CD4-positive, alpha-beta T cell (primary cell): ENCODE results near the gene COG5. TPM values are rescaled to one million over a fixed set of nuclear protein-coding genes. Genes with fewer than 3 reads are reported as not detected.
A peak's percentile ranks its signal among the peaks of the same experiment; 100 is the strongest.

Experiments used
- ATAC-seq: fragments of 200-7000 bp; cut with Tn5 transposase; one replicate; pipeline ENCODE4 v1.10.0; 2022; ENCODE audit warnings: mild to moderate bottlenecking; ENCODE audit not compliant: poor library complexity
- CTCF ChIA-PET: fragments of 350-600 bp; sonication (Branson Sonifier 250); formaldehyde crosslinking; loops from one replicate; lab custom pipeline; 2021; ENCODE audit warnings: antibody characterized with exemption, inconsistent platforms; lab: Charles Lee
- POLR2A ChIA-PET: fragments of 350-600 bp; sonication (Branson Sonifier 250); formaldehyde crosslinking; loops from one replicate; lab custom pipeline; 2021; ENCODE audit warnings: antibody characterized with exemption, inconsistent platforms; lab: Charles Lee
- DNase-seq, 14 experiments: peaks; one replicate each; pipeline ENCODE4 v3.0.0-alpha.2; 2013 to 2020; ENCODE audit warnings: mixed read lengths in 2 of 14
- H3K27ac ChIP-seq, 2 donors: one replicate each; pipeline versions ENCODE4 v1.5.1 to v1.7.0; 2013; ENCODE audit warnings: low read length in 2 of 2, low read depth in 1 of 2, mild to moderate bottlenecking in 1 of 2
- H3K27me3 ChIP-seq, 2 experiments: 1 replicate in 1 of 2; 2 replicates in 1 of 2; pipeline versions ENCODE4 v1.6.1 to v1.7.0; 2013; ENCODE audit warnings: low read length in 2 of 2, control low read depth in 1 of 2, mild to moderate bottlenecking in 1 of 2, moderate library complexity in 1 of 2; ENCODE audit not compliant: insufficient read depth in 2 of 2, control insufficient read depth in 1 of 2
- H3K36me3 ChIP-seq: one replicate; pipeline ENCODE4 v1.6.1; 2013; ENCODE audit warnings: low read length, control low read depth; ENCODE audit not compliant: insufficient read depth
- H3K4me1 ChIP-seq: one replicate; pipeline ENCODE4 v1.6.1; 2013; ENCODE audit warnings: low read length, control low read depth; ENCODE audit not compliant: insufficient read depth
- H3K4me3 ChIP-seq: one replicate; pipeline ENCODE4 v1.5.1; 2013; ENCODE audit warnings: mild to moderate bottlenecking, low read length, moderate library complexity
- H3K9me3 ChIP-seq, 2 experiments: 1 replicate in 1 of 2; 2 replicates in 1 of 2; pipeline versions ENCODE4 v1.6.1 to v1.7.0; 2013; ENCODE audit warnings: low read length in 2 of 2, mild to moderate bottlenecking in 2 of 2, control low read depth in 1 of 2, moderate library complexity in 1 of 2; ENCODE audit not compliant: control insufficient read depth in 1 of 2, insufficient read depth in 1 of 2
- H3K27ac Mint-ChIP-seq: one replicate; pipeline ENCODE4 v1.8.0; 2020; ENCODE audit warnings: mixed read lengths
- H3K27me3 Mint-ChIP-seq: one replicate; pipeline ENCODE4 v1.8.0; 2021; ENCODE audit warnings: mixed read lengths
- H3K36me3 Mint-ChIP-seq: one replicate; pipeline ENCODE4 v1.8.0; 2021; ENCODE audit warnings: low read depth, mixed read lengths
- H3K4me1 Mint-ChIP-seq: one replicate; pipeline ENCODE4 v1.8.0; 2021; ENCODE audit warnings: low read depth, mixed read lengths
- H3K4me3 Mint-ChIP-seq: one replicate; pipeline ENCODE4 v1.8.0; 2020; ENCODE audit warnings: mild to moderate bottlenecking, mixed read lengths
- H3K9me3 Mint-ChIP-seq: one replicate; pipeline ENCODE4 v1.8.0; 2020; ENCODE audit warnings: mixed read lengths
- CTCF ChIP-seq: fragments of 200-600 bp; IDR thresholded peaks from one replicate; pipeline ENCODE4 v1.8.0; 2022; ENCODE audit warnings: antibody characterized with exemption, mild to moderate bottlenecking
- intact Hi-C, 2 experiments: fragments of 100-400 bp; cut with DNase I in 1 of 2; cut with micrococcal nuclease in 1 of 2; formaldehyde crosslinking; loops; one replicate each; pipeline versions ENCODE4 v1.15.1 to v1.9.0; 2023 to 2025; cut with DNase I, micrococcal nuclease
- polyA plus RNA-seq, 2 donors: library from polyadenylated mRNA; unstranded; fragments of 120-200 nt; gene quantifications; one replicate each; pipeline ENCODE4 v1.2.1, GENCODE V29; 2013
- total RNA-seq, 174 experiments: library from RNA in 2 of 174; stranded (reverse) in 2 of 174; gene quantifications; one replicate each; pipeline ENCODE4 v1.2.3 and lab custom pipeline; 2021 to 2026

Gene COG5
- total RNA-seq (10 to 100 TPM; 43.4 to 44.5 TPM), total RNA-seq (lab: John Stamatoyannopoulos, UW) (43.8 to 111 (median 69.4) reads per million in 172 experiments)
- polyA plus RNA-seq (2013, experiment 1 of 2): 38.6 TPM
- polyA plus RNA-seq (2013, experiment 2 of 2): 37.3 TPM

- intact Hi-C loops: loop anchor here (2.0 to 10.0 kb wide), 9 partner anchors 17 to 1279 kb away; partner anchors contain the start of genes BCAP29 (in 2 of the 2), CBLL1 (in 2 of the 2), CCDC71L (in 1 of the 2) and DLD (in 1 of the 2)
- peak within 1 kb of the TSS; percentile 93 for H3K4me3 Mint-ChIP-seq
- Histone ChIP-seq H3K4me3 (peak within 1 kb of the TSS; percentile 83), H3K27ac (peak within 1 kb of the TSS; percentile 87 to 90), H3K4me1 (peaks cover 35% of the 10 kb centered on the region), H3K27me3 (no peaks in the 10 kb centered on the region), H3K9me3 (no peaks in the 10 kb centered on the region), H3K36me3 (no peaks in the 10 kb centered on the region)
- DNase-seq: peak; percentile 69 to 94 (median 80)
- ChIA-PET POLR2A (interaction anchor here (0.8 to 2.5 kb wide), 15 partner anchors 11 to 700 kb away, joined by 3 to 26 read pairs (median 5); partner anchors contain the start of genes BCAP29, CBLL1, HBP1 and PIK3CG), CTCF (interaction anchor here (0.8 to 1.9 kb wide), 3 partner anchors 13 to 179 kb away, joined by 3 to 5 read pairs (median 4); no protein-coding TSS in a partner anchor)
- H3K4me1 Mint-ChIP-seq: peaks cover 70% of the 10 kb centered on the region
- peak; percentile 85 for ATAC-seq
- TF ChIP-seq CTCF: no peak
- H3K27ac Mint-ChIP-seq: peak within 1 kb of the TSS; percentile 94
- H3K36me3 Mint-ChIP-seq: peaks cover 36% of the 10 kb centered on the region
- no peaks in the 10 kb centered on the region for H3K9me3 Mint-ChIP-seq
- H3K27me3 Mint-ChIP-seq: no peaks in the 10 kb centered on the region
These were observed at the start of gene COG5, which contains the start of gene DUS4L for GRCh38 chr7:107563775-107564552. Gene COG5 (minus strand): TSS chr7:107563920. CDS start chr7:107563896, 24 bp downstream. Gene DUS4L (plus strand): TSS chr7:107563971. CDS start chr7:107567071, 3,100 bp downstream.

- Mint-ChIP-seq H3K4me3 (no peak overlapping the region), H3K27ac (no peak overlapping the region), H3K9me3 (no peaks in the 10 kb centered on the region), H3K36me3 (peaks cover 47% of the 10 kb centered on the region), H3K27me3 (no peaks in the 10 kb centered on the region), H3K4me1 (no peaks in the 10 kb centered on the region)
- intact Hi-C loops: no loop called here
- Histone ChIP-seq H3K27ac (no peak overlapping the region), H3K4me1 (no peaks in the 10 kb centered on the region), H3K9me3 (no peaks in the 10 kb centered on the region), H3K36me3 (peaks cover 21% of the 10 kb centered on the region), H3K4me3 (no peak overlapping the region), H3K27me3 (no peaks in the 10 kb centered on the region)
- ATAC-seq (no peak), DNase-seq (no peak)
- POLR2A ChIA-PET: no interaction called here
- CTCF ChIA-PET: no interaction called here
- no peak for TF ChIP-seq CTCF
These were observed 49.7 kb upstream of the COG5 start for GRCh38 chr7:107613439-107613838.

- Mint-ChIP-seq H3K27me3 (no peaks in the 10 kb centered on the region), H3K27ac (no peak overlapping the region), H3K4me3 (no peak overlapping the region), H3K9me3 (no peaks in the 10 kb centered on the region), H3K4me1 (no peaks in the 10 kb centered on the region), H3K36me3 (peaks cover 30% of the 10 kb centered on the region)
- TF ChIP-seq CTCF: no peak
- ChIA-PET POLR2A (no interaction called here), CTCF (no interaction called here)
- no peak for DNase-seq
- ATAC-seq: no peak
- Histone ChIP-seq H3K27ac (no peak overlapping the region), H3K4me1 (no peaks in the 10 kb centered on the region), H3K4me3 (no peak overlapping the region), H3K36me3 (peaks cover 15% of the 10 kb centered on the region), H3K9me3 (no peaks in the 10 kb centered on the region), H3K27me3 (no peaks in the 10 kb centered on the region)
- intact Hi-C loops: no loop called here
These were observed 46.6 kb upstream of the COG5 start for GRCh38 chr7:107610323-107610722.
